ENCODE results near the gene CIRBP. TPM values are rescaled to one million over a fixed set of nuclear protein-coding genes. Genes with fewer than 3 reads are reported as not detected.

Gene CIRBP
- total RNA-seq, 1 donor from 2014 or later, result 295 TPM

DNA sequence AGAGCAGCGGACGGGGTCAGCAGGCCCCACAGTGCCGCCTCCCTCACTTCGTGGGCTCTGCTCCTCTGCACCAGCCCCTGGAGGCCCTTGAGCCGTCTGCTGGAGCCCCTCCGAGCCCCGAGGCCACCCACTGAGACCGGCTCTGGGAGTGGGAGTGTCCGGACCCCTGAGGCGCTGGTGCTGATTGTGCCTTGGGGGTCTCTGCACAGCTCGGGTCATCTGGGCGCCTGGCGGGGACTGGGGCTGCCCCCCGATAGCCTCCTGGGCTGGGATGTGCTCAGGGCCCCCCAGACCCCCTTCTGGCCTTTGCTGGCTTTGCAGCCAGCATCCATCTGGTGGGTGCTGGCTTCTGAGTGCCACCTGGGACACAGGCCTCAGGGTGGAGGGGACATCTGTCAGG is 46.7 kb upstream of the CIRBP start:
- TF ChIP-seq, protein P1, sequence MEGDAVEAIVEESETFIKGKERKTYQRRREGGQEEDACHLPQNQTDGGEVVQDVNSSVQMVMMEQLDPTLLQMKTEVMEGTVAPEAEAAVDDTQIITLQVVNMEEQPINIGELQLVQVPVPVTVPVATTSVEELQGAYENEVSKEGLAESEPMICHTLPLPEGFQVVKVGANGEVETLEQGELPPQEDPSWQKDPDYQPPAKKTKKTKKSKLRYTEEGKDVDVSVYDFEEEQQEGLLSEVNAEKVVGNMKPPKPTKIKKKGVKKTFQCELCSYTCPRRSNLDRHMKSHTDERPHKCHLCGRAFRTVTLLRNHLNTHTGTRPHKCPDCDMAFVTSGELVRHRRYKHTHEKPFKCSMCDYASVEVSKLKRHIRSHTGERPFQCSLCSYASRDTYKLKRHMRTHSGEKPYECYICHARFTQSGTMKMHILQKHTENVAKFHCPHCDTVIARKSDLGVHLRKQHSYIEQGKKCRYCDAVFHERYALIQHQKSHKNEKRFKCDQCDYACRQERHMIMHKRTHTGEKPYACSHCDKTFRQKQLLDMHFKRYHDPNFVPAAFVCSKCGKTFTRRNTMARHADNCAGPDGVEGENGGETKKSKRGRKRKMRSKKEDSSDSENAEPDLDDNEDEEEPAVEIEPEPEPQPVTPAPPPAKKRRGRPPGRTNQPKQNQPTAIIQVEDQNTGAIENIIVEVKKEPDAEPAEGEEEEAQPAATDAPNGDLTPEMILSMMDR (IDR thresholded peaks at IDR 0.05), result no peak
- no peak overlapping the region for H3K27ac Mint-ChIP-seq (ENCODE audit: unreplicated experiment)
- no peaks in the 10 kb centered on the region for H3K4me1 Mint-ChIP-seq (ENCODE audit: low read depth)
- H3K36me3 Mint-ChIP-seq (ENCODE audit: low read depth), result no peaks in the 10 kb centered on the region
- H3K27me3 Mint-ChIP-seq (ENCODE audit: low read depth), result no peaks in the 10 kb centered on the region
- no peak overlapping the region for H3K4me3 Mint-ChIP-seq (ENCODE audit: unreplicated experiment)
- no peaks in the 10 kb centered on the region for H3K9me3 Mint-ChIP-seq (ENCODE audit: low read depth)
- DNase-seq (ENCODE audit: low spot score), result no peak

DNA sequence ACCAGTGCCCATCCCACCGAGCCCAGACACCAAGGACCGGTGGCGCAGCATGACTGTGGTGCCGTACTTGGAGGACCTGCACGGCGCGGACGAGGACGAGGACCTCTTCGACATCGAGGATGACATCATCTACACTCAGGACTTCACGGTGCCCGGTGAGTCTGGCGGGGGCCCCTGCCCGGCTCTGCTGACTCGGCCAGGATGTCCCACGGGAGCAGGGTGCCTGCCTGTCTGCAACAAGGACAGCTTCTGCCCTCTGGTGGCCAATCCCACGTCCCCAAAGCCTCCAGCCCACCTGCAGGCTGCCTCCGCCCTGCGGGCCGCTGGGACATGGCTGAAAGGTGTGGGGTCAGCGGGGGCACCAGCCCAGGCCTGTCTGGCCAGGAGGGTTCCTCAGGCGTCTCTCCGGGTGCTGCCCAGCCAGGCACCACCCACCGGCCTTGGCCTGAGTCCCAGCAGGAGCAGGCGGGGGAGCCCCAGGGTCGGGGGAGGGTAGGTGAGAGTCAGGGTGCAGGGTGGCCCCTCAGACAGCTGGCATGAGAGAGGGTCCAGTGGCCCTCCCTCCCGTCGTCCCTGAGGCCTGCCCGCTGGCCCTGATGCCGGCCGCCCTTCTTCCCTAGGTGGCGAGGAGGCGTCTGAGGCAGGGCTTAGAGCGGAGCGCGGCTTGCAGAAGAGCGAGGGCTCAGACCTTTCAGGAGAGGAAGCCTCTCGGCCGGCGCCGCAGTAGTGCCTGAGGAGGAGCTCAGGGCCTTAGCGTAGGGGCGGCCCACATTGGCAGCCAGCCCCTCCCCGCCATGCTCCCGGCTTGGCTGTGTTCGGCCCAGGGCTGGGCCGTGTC is 45.9 kb upstream of the CIRBP start:
- Mint-ChIP-seq H3K9me3 (ENCODE audit: low read depth) (no peaks in the 10 kb centered on the region), H3K27ac (ENCODE audit: unreplicated experiment) (no peak overlapping the region), H3K36me3 (ENCODE audit: low read depth) (no peaks in the 10 kb centered on the region), H3K4me1 (ENCODE audit: low read depth) (no peaks in the 10 kb centered on the region), H3K27me3 (ENCODE audit: low read depth) (no peaks in the 10 kb centered on the region), H3K4me3 (ENCODE audit: unreplicated experiment) (no peak overlapping the region)
- TF ChIP-seq, protein P1 (IDR thresholded peaks at IDR 0.05), result peak; percentile 69
- no peak for DNase-seq (ENCODE audit: low spot score)

DNA sequence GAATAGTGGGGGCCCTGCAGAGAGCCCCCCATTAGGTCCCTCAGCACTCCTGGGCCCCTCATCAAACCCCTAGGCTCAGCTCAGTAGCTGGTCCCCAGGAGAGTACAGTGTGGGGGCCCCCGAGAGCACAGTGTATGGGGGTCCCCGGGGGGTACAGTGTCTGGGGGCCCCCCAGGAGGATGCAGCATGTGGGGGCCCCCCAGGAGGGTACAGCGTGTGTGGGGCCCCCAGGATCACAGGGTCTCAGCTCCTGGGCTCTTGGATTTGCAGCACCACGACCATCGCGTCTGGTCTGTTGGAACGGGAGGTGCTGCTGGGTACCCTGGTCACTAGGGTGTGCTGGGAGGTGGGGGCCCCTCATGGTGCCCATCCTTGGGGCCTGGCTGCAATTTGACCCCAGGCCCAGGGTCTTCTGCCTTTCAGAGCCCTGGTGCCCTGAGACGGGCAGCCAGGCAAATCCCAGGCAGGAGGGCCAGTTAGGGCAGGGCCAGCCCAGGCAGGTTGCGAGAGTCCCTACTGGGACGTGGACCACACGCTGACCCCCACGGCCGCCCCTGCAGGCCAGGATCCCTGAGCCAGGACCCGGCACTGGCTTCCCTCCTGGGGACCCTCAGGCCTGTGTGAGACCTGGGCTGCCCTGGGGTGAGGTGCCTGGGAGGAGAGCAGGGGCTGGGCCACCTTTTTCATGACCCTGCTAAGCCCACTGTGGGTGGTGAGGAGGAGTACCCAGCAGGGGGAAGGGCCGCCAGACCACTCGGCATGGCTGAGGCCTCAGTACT is 44.9 kb upstream of the CIRBP start:
- TF ChIP-seq, protein P1 (IDR thresholded peaks at IDR 0.05), result no peak
- Mint-ChIP-seq H3K27ac (ENCODE audit: unreplicated experiment) (no peak overlapping the region), H3K4me3 (ENCODE audit: unreplicated experiment) (no peak overlapping the region), H3K27me3 (ENCODE audit: low read depth) (no peaks in the 10 kb centered on the region), H3K9me3 (ENCODE audit: low read depth) (no peaks in the 10 kb centered on the region), H3K36me3 (ENCODE audit: low read depth) (no peaks in the 10 kb centered on the region), H3K4me1 (ENCODE audit: low read depth) (no peaks in the 10 kb centered on the region)
- no peak for DNase-seq (ENCODE audit: low spot score)

DNA sequence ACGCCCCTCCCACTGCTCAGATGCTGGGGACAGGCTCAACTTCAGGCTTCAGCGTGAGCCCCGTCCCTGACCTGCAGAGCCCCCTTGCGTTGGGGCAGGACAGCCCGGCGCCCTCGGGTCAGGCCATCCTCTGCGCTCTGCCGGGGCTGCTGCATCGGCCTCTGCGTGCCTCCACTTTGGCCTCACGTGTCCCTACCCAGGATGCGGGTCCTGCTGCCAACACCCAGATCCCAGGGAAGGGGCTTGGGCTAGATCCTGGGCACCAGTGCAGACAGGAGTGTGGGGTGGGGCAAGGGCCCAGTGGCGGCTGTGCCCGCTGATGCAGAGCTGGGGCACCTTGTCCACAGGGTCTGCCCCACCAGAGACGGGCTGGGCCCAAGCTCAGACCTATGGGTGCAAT is 44.3 kb upstream of the CIRBP start:
- no peaks in the 10 kb centered on the region for H3K9me3 Mint-ChIP-seq (ENCODE audit: low read depth)
- H3K4me1 Mint-ChIP-seq (ENCODE audit: low read depth), result no peaks in the 10 kb centered on the region
- TF ChIP-seq, protein P1 (IDR thresholded peaks at IDR 0.05), result no peak
- no peak for DNase-seq (ENCODE audit: low spot score)
- H3K27ac Mint-ChIP-seq (ENCODE audit: unreplicated experiment), result no peak overlapping the region
- H3K27me3 Mint-ChIP-seq (ENCODE audit: low read depth), result no peaks in the 10 kb centered on the region
- no peaks in the 10 kb centered on the region for H3K36me3 Mint-ChIP-seq (ENCODE audit: low read depth)
- no peak overlapping the region for H3K4me3 Mint-ChIP-seq (ENCODE audit: unreplicated experiment)

DNA sequence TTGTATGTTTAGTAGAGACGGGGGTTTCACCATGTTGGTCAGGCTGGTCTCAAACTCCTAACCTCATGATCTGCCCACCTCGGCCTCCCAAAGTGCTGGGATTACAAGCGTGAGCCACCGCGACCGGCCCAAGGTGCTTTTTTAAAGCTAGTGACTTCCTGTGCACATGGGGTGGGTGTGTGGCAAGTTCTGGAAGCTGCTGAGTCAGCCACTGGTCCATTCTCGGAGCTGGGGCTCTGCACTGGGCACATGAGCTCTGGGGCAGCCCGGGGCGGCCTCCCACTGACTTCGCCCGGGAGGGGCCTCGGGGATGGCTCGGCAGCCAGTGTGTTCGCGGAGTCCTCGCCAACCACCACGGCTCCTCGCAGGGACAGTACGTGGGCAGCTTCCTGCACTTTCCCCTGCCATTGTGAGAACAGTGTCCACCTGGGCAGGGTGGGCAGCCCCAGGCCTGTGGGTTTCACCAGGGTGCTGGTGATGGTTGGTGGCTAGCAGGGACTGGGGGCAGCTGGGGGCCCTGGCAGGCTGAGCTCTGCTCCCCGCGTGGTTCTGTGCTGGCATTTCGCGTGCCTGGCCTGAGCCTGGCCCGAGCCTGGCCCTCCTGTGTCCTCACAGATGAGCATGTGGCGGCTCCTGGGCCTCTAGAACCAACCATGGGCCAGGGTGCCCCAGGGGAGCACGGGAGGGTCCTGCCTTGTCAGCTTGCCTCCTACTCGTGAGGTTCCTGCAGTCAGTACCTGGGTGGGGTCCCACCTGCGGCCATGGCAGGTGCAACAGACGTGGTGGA is 43.5 kb upstream of the CIRBP start:
- no peaks in the 10 kb centered on the region for H3K4me1 Mint-ChIP-seq (ENCODE audit: low read depth)
- TF ChIP-seq, protein P1 (IDR thresholded peaks at IDR 0.05), result no peak
- H3K27ac Mint-ChIP-seq (ENCODE audit: unreplicated experiment), result no peak overlapping the region

More for the DNA sequence above, 43.5 kb upstream of the CIRBP start:
- no peaks in the 10 kb centered on the region for H3K9me3 Mint-ChIP-seq (ENCODE audit: low read depth)
- H3K27me3 Mint-ChIP-seq (ENCODE audit: low read depth), result no peaks in the 10 kb centered on the region
- DNase-seq (ENCODE audit: low spot score), result no peak
- no peaks in the 10 kb centered on the region for H3K36me3 Mint-ChIP-seq (ENCODE audit: low read depth)
- H3K4me3 Mint-ChIP-seq (ENCODE audit: unreplicated experiment), result no peak overlapping the region
